Heart right ventricle (tissue), 16 donors: ENCODE measurements around the gene HSPA12A. TPM values are rescaled to one million over a fixed set of nuclear protein-coding genes. Genes with fewer than 3 reads are reported as not detected.

ENCODE experiments used
- ATAC-seq, 8 donors: fragments of 200-7000 bp; cut with Tn5 transposase; one replicate each; pipeline ENCODE4 v1.9.1; 2020; ENCODE audit warnings: mild to moderate bottlenecking in 8 of 8, moderate library complexity in 8 of 8, moderate number of reproducible peaks in 1 of 8
- DNase-seq, 2 donors: peaks; one replicate each; pipeline ENCODE4 v3.0.0-alpha.2; 2020
- H3K27ac ChIP-seq, 10 donors: fragments of 200-600 bp; sonication (generic) in 2 of 10; one replicate each; pipeline versions ENCODE4 v1.5.0 to v1.8.0; 2020 to 2022; ENCODE audit warnings: mild to moderate bottlenecking in 3 of 10
- H3K27me3 ChIP-seq, 7 donors: fragments of 200-600 bp; one replicate each; pipeline ENCODE4 v1.8.0; 2021 to 2022; ENCODE audit warnings: mild to moderate bottlenecking in 2 of 7
- H3K36me3 ChIP-seq, 9 donors: fragments of 200-600 bp; sonication (generic) in 1 of 9; one replicate each; pipeline versions ENCODE4 v1.5.0 to v1.8.0; 2020 to 2022; ENCODE audit warnings: mild to moderate bottlenecking in 2 of 9
- H3K4me1 ChIP-seq, 9 donors: fragments of 200-600 bp; sonication (generic) in 1 of 9; one replicate each; pipeline versions ENCODE4 v1.5.0 to v1.8.0; 2020 to 2022; ENCODE audit warnings: mild to moderate bottlenecking in 4 of 9
- H3K4me3 ChIP-seq, 10 donors: fragments of 200-600 bp; sonication (generic) in 2 of 10; one replicate each; pipeline versions ENCODE4 v1.5.0 to v1.8.0; 2020 to 2022; ENCODE audit warnings: mild to moderate bottlenecking in 7 of 10, moderate library complexity in 2 of 10
- H3K9me3 ChIP-seq, 11 donors: fragments of 200-600 bp in 10 of 11; sonication (generic) in 2 of 11; one replicate each; pipeline versions ENCODE4 v1.5.0 to v1.8.0; 2013 to 2022; ENCODE audit warnings: mild to moderate bottlenecking in 2 of 11, control low read depth in 1 of 11, moderate library complexity in 1 of 11
- WGBS, 2 donors: extraction: QIAGEN DNeasy Blood & Tissue Kit; methylation state at CpG; one replicate each; pipeline ENCODE4 v1.1.7; 2013; ENCODE audit warnings: inconsistent platforms in 1 of 2; 5-methylcytosine and 5-hydroxymethylcytosine counted together
- intact Hi-C, 10 donors: fragments of 100-400 bp; cut with DNase I; formaldehyde crosslinking; loops; one replicate each; pipeline versions ENCODE4 v1.11.1 to v1.14.2; 2022
- polyA plus RNA-seq, 2 donors: library from polyadenylated mRNA; stranded (reverse); fragments of 200-250 nt; gene quantifications; one replicate each; pipeline ENCODE4 v1.2.3, GENCODE V29; 2013
- total RNA-seq, 10 donors: library from RNA; stranded (reverse); fragmentation: NEBNext Ultra II Directional in 3 of 10; extraction: Animal tissue kit (Norgen Biotek cat#: 25700) in 3 of 10; gene quantifications; one replicate each; pipeline versions ENCODE4 v1.2.1 to v1.2.4, GENCODE V29; 2021 to 2023
- TF ChIP-seq, protein P1 (sequence below), 9 donors: fragments of 200-600 bp; sonication (generic) in 2 of 9; IDR thresholded peaks; one replicate each; pipeline versions ENCODE4 v1.5.0 to v1.8.0; 2021 to 2022; ENCODE audit warnings: antibody characterized with exemption in 9 of 9, mild to moderate bottlenecking in 5 of 9, moderate library complexity in 1 of 9
- donor health status: Arrhythmogenic right ventricular cardiomyopathy.
- donor health status: ischemic (EF 13 %, LVEDD 7.1; RV severe dilation, severe dysfunction).
- donor health status: healthy with polysubstance abuse.
- donor health status: DM: no; HTN: yes; CAD: no.
- donor health status: DM: no; HTN: no; CAD: no.
- donor health status: ischemic (EF 25% LVEDD 6.9; RV normal size, moderate dysfunction).
- donor health status: ischemic (EF 25% LVEDD 5.7; RV mildly dilated, moderate dysfunction).
- donor health status: healthy.
- donor health status: DM: yes; HTN: yes; CAD: no.
- donor health status: Ischemic cardiomyopathy.
- donor health status: ischemic (EF 35%, LVEDD 5.7; RV mildly dilated, moderate dysfunction).
- donor health status: nonischemic (EF 11% LVEDD 7.7; RV severe dilation, severe dysfunction).
- donor health status: DM: yes; HTN: yes; CAD: no.
- donor health status: PGD.
- donor health status: ischemic (EF 29% LVEDD 5.4; RV normal size, mild dysfunction).
- donor health status: nonischemic (EF 23%, LVEDD 6.1; RV moderate dilation, normal function).

The HSPA12A gene
- total and polyA plus RNA-seq, 12 donors = 5.1 to 18.1 (median 10.2) TPM

GRCh38 chr10:116648903-116649302 lies 93.5 kb downstream of the HSPA12A start:
- ATAC-seq (no peak), DNase-seq (no peak)
- H3K36me3 ChIP-seq = no peaks in the 10 kb centered on the region
- H3K27ac ChIP-seq = no peak overlapping the region
- H3K4me3 ChIP-seq = no peak overlapping the region
- no peaks in the 10 kb centered on the region for H3K4me1 ChIP-seq
- WGBS, 2 donors = 80 to 84% methylated on average over 8 of the region's 8 CpGs
- intact Hi-C loops = no loop called here
- TF ChIP-seq, protein P1, sequence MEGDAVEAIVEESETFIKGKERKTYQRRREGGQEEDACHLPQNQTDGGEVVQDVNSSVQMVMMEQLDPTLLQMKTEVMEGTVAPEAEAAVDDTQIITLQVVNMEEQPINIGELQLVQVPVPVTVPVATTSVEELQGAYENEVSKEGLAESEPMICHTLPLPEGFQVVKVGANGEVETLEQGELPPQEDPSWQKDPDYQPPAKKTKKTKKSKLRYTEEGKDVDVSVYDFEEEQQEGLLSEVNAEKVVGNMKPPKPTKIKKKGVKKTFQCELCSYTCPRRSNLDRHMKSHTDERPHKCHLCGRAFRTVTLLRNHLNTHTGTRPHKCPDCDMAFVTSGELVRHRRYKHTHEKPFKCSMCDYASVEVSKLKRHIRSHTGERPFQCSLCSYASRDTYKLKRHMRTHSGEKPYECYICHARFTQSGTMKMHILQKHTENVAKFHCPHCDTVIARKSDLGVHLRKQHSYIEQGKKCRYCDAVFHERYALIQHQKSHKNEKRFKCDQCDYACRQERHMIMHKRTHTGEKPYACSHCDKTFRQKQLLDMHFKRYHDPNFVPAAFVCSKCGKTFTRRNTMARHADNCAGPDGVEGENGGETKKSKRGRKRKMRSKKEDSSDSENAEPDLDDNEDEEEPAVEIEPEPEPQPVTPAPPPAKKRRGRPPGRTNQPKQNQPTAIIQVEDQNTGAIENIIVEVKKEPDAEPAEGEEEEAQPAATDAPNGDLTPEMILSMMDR (IDR thresholded peaks at IDR 0.05) = no peak
- H3K9me3 ChIP-seq = peaks cover 0 to 22% (median 8%) of the 10 kb centered on the region in 11 donors
- peaks cover 0 to 29% (median 2%) of the 10 kb centered on the region in 7 donors for H3K27me3 ChIP-seq

GRCh38 chr10:116646502-116646901 lies 95.9 kb downstream of the HSPA12A start:
- Histone ChIP-seq H3K36me3 (no peaks in the 10 kb centered on the region), H3K4me1 (no peaks in the 10 kb centered on the region), H3K27ac (no peak overlapping the region), H3K9me3 (peaks cover 0 to 22% (median 8%) of the 10 kb centered on the region in 11 donors), H3K4me3 (no peak overlapping the region), H3K27me3 (peaks cover 0 to 19% (median 0%) of the 10 kb centered on the region in 7 donors)
- TF ChIP-seq, protein P1 (IDR thresholded peaks at IDR 0.05) = no peak
- ATAC-seq = no peak
- DNase-seq = no peak
- WGBS, 2 donors = 85 to 94% methylated on average over 5 of the region's 5 CpGs
- intact Hi-C loops = no loop called here

- TF ChIP-seq, protein P1 (IDR thresholded peaks at IDR 0.05) = no peak
- Histone ChIP-seq H3K9me3 (peaks cover 0 to 13% (median 0%) of the 10 kb centered on the region in 11 donors), H3K4me3 (no peak overlapping the region), H3K27me3 (peaks cover 0 to 8% (median 0%) of the 10 kb centered on the region in 7 donors), H3K36me3 (no peaks in the 10 kb centered on the region), H3K4me1 (no peaks in the 10 kb centered on the region), H3K27ac (no peak overlapping the region)
- DNase-seq = no peak
- 9 to 19% methylated on average over 1 of the region's 1 CpG for WGBS, 2 donors
- ATAC-seq = no peak
- intact Hi-C loops = no loop called here
Measured at GRCh38 chr10:116637830-116638229, 104.5 kb downstream of the HSPA12A start.

GRCh38 chr10:116636976-116637375 lies 105.4 kb downstream of the HSPA12A start:
- peaks cover 0 to 13% (median 0%) of the 10 kb centered on the region in 11 donors for H3K9me3 ChIP-seq
- peaks cover 0 to 7% (median 0%) of the 10 kb centered on the region in 7 donors for H3K27me3 ChIP-seq
- intact Hi-C loops = no loop called here
- H3K4me1 ChIP-seq = no peaks in the 10 kb centered on the region
- DNase-seq (no peak), ATAC-seq (no peak)
- no peak overlapping the region for H3K27ac ChIP-seq
- no peak overlapping the region for H3K4me3 ChIP-seq
- no peaks in the 10 kb centered on the region for H3K36me3 ChIP-seq
- TF ChIP-seq, protein P1 (IDR thresholded peaks at IDR 0.05) = no peak
- 30 to 31% methylated on average over 2 of the region's 2 CpGs for WGBS, 2 donors
